Measurements from ENCODE around the gene TSPYL1.

- TF ChIP-seq CTCF (tag by site-specific recombination; IDR thresholded peaks at IDR 0.05) (no peak), ZBTB7A (tag by site-specific recombination; IDR thresholded peaks at IDR 0.05; ENCODE audit: low read depth) (no peak), ZNF416 (tag by site-specific recombination; IDR thresholded peaks at IDR 0.05) (no peak), ZNF518A (tag by site-specific recombination; conservative IDR thresholded peaks at IDR 0.05; ENCODE audit: low read depth) (no peak)
Observed at GRCh38 chr6:116323863-116324262, 44.1 kb upstream of the TSPYL1 start.

Measured in HEK293 (cell line).